HFF-Myc (cell line): ENCODE measurements around the gene GRAMD1C.

Source experiments
- DNase-seq: peaks from one replicate; pipeline ENCODE4 v3.0.0-alpha.2; 2011; ENCODE audit warnings: low read depth; ENCODE audit errors: extremely low read depth
- H3K4me3 ChIP-seq: replicated peaks from 2 replicates; pipeline ENCODE4 v1.5.1; 2011; ENCODE audit warnings: low read depth, mild to moderate bottlenecking, control low read depth, low read length
- TF ChIP-seq, protein P1 (sequence below): IDR thresholded peaks from 2 replicates; pipeline ENCODE4 v1.5.1; 2012; ENCODE audit warnings: mild to moderate bottlenecking, low read depth, low read length, control low read depth; ENCODE audit errors: missing control alignments

GRAMD1C gene

DNA sequence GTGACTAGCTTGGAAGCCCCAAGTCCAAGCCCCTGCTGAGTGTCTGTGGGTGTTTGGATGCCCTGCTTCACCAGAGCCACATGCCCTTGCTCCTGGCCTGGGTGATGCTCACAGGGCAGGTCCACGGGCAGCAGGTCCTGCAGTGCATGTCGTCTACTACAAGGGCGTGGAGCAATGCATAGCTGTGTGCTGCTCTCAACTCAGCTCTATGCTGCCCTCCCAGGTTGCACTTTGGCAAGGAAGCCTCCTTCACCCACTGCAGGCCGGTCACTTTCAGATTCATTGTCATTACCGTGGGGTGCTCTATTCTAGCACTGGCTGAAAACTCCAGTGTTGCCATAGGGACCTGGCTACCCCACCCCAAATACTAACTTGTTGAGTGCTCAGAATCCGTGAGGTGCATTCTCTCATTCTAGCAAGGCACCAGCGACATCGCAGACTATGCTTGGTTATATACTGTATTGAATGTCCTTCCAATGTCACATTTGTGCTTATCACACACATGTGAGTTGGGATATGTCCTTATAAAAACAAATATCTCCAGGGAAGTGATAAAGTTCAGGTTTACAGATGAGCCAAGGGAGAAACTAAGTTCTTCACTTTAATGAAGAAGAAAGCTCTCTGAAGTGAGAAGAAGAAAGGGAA lies 51.8 kb downstream of the GRAMD1C start:
- TF ChIP-seq, protein P1, sequence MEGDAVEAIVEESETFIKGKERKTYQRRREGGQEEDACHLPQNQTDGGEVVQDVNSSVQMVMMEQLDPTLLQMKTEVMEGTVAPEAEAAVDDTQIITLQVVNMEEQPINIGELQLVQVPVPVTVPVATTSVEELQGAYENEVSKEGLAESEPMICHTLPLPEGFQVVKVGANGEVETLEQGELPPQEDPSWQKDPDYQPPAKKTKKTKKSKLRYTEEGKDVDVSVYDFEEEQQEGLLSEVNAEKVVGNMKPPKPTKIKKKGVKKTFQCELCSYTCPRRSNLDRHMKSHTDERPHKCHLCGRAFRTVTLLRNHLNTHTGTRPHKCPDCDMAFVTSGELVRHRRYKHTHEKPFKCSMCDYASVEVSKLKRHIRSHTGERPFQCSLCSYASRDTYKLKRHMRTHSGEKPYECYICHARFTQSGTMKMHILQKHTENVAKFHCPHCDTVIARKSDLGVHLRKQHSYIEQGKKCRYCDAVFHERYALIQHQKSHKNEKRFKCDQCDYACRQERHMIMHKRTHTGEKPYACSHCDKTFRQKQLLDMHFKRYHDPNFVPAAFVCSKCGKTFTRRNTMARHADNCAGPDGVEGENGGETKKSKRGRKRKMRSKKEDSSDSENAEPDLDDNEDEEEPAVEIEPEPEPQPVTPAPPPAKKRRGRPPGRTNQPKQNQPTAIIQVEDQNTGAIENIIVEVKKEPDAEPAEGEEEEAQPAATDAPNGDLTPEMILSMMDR, result no peak
- no peak for DNase-seq

DNA sequence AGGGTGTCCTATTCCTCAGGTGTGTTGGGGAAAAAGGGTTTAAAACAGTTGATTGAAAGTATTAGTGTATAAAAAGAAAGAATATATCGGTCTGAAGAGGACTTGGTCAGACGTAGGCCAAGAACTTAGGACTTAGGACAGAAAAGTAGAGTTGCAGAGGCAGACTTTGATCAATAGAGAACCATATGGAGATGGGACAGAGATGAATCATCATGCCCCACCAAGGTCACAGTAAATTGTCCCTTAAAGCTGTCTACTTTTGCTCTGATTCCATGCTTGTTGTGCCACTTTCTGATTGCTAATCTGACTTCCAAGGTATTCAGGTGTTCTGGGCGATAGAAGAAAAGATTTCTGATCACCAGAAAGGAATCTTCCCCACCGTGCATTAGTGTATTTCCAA lies 56.3 kb downstream of the GRAMD1C start:
- no peak for DNase-seq
- TF ChIP-seq, protein P1, result no peak
- H3K4me3 ChIP-seq, result no peak overlapping the region

More for the DNA sequence above, 51.8 kb downstream of the GRAMD1C start:
- H3K4me3 ChIP-seq, result no peak overlapping the region

DNA sequence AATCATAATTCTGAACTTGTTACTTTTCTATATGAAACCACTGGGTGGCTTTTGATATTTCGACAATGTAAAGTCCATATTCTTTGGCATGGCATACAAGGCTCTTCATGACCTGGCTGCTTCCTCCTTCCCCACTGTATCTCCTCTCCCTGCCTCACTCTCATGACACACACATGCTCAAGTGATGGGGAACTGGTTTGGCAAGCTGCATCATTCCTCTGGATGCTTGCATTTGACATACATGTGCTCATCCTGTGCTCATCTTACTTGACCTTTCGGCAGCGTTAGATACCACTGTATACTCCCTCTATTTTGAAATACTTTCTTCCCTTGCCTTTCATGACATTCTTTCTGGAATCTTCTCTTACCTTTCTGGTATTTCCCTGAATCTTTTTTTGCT lies 57.4 kb downstream of the GRAMD1C start:
- no peak for DNase-seq
- TF ChIP-seq, protein P1, result no peak
- no peak overlapping the region for H3K4me3 ChIP-seq

DNA sequence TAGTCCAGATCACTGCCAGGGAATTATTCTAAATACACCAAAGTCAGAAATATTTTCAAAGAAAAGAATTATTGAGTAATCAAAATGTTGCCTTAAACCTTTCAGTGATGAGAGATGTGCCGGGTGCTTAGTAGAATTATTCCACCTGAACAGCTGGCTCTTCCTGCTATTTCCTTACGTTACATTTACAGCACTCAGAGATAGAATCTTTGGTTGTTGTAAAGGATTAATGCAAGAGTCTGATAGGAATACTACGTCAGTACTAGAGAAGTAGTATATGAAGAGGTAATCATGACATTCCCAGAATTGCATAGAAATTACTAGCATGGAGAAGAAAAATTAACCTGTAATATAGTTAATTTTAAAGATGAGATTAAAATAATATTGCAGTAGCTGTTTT lies 58.3 kb downstream of the GRAMD1C start:
- TF ChIP-seq, protein P1, result no peak
- DNase-seq, result no peak
- H3K4me3 ChIP-seq, result no peak overlapping the region

DNA sequence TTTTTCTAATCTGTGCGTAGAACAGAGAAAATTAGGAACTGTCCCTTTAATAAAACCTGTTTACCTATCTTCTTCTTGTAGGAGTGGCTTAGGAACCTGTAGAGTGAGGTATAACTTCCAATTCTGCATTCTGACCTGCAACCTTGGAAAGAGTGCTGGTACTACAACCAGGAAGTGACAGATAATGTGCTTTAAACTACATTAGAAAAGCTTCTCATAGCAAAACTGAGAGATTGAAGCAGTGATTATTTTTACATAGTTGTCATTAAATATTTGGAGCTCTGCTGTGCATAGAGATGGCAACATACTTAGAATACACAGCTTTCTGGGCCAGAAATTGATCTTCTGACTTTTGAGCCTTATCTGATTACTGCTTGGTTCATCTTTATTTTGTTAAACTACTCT lies 58.8 kb downstream of the GRAMD1C start:
- DNase-seq, result no peak
- no peak overlapping the region for H3K4me3 ChIP-seq
- TF ChIP-seq, protein P1, result no peak

DNA sequence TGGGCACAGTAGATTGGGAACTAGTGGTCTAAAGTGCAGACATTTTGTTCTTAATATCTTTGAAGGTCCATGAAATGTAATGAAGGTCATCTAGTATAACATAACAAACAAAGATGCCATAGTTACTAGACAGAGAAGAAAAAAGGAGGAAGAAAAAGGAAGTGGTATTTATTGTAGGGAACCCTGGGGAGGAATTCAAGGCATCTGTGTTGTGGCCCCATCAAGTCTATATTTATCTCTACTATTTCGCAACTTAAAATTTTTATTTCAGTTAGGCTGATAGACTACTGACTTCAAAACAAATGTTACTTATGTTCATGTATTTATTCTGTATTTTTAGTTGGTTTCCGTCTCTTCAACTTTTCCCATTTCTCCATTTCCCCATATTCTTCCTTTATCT lies 60.3 kb downstream of the GRAMD1C start:
- no peak overlapping the region for H3K4me3 ChIP-seq
- DNase-seq, result no peak
- TF ChIP-seq, protein P1, result no peak
